Anterior cingulate cortex (tissue), 58 donors: ENCODE results near the gene NDUFV1.
"Not testable (repeated sequence)": the region's sequence is repeated elsewhere in the genome, so short reads cannot be mapped to it uniquely, and the experiment has no call there.

ENCODE experiments used
- DNase-seq, 58 donors: peaks; one replicate each; lab custom pipeline; 2025; lab: John Stamatoyannopoulos, UW

The NDUFV1 gene

DNA sequence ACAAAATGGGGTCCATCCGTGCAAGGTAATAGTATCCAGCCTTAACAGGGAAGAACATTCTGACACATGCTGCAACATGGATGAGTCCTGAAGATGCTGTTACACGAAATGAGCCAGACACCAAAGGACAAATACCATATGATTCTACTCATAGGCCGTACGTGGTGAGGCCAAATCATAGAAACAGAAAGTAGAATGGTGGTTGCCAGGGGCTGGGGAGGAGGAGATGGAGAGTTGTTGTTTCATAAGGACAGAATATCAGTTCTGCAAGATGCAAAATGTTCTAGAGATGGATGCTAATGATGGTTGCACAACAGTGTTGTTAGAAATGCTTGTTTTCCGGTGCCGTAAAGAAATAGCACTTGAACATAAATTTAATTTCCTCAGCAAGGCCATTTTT, 30.2 kb downstream of the NDUFV1 start:
- no peak for DNase-seq

DNA sequence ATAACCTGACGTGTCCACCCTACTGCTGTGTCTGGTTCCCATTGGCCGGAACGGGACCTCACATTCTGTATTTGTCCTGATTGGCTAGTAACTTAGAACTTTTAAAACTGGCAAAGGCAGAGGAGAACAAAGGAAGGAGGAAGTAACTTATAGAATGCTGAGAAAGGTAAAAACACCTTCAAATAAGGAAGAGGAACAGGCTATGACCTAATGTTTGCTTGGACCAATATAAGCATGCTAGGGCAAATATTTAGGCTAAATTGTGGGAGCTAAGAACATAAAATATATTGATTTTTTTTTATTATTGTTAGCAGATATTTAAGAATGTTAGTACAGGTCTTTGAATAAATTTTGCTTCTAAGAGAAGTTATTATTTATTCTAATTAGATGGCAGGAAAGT, 30.7 kb downstream of the NDUFV1 start:
- DNase-seq: not testable (repeated sequence)

DNA sequence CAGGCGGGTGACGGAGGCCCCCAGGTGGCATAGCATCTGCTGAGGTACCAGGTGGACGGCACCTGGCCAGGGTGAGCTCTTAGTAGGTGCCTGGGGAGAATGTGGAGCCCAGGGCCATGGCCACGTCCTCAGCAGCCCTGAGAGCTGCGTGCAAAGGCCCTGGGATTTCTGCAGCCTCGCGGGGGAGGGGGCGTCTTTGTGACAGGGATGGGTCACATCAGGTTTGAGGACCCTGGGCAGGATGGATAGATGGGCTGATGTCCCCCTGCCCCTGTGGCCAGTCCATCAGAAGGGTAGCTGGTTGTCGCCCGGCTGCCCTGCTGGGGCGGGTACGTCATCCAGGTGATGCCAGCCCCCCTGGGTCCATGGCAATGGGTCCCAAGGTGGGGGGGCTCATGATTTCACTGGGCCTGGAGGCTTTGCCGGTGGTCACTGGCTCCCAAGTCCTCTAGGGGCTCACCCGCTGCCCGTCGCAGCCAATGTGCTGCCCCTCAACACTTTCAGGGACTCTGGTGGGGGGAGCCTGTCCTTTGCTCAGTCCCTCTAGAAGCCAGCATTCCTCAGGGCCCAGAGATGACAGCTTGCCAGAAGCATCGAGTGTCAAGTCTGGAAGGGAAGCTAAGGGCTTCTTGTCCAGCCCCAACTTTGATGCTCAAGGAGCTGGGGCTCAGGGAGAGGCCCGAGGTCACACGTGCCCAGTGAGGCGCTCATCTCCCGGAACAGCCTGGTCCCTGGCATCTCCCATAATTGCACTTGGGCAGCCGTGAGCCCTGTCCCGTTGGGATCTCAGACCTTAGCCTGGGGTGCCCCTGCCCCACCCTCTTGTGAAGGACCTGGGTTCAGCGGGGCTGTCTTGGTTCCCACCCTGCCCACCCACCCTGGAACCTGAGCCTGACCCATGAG, 32.0 kb downstream of the NDUFV1 start:
- DNase-seq: no peak

DNA sequence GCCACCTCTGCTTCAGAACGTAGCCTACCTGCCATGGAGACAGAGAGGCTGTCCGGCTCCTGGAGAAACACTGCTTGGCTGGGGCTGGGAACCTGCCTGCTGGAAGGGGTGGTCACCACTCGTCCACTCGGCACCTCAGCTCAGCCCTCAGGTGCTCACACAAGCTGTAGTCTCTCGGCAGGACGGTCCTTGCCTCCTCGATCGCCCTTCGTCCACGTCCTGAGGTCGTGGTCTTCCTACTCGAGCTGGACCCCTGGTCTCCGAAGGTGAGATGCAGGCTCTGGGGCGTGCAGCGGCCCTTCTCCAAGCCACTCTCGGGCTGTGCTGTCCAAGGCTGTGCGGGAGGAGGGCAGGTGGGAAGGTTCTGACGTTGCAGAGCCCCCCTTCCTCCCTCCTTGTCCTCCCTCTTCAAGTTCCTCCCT, 32.7 kb downstream of the NDUFV1 start, which contains the start of gene TBX10:
TBX10 (minus strand) TSS at position 326 of the 422 bp plus-strand sequence; CDS start at position 35, 291 bp downstream.
- no peak for DNase-seq

DNA sequence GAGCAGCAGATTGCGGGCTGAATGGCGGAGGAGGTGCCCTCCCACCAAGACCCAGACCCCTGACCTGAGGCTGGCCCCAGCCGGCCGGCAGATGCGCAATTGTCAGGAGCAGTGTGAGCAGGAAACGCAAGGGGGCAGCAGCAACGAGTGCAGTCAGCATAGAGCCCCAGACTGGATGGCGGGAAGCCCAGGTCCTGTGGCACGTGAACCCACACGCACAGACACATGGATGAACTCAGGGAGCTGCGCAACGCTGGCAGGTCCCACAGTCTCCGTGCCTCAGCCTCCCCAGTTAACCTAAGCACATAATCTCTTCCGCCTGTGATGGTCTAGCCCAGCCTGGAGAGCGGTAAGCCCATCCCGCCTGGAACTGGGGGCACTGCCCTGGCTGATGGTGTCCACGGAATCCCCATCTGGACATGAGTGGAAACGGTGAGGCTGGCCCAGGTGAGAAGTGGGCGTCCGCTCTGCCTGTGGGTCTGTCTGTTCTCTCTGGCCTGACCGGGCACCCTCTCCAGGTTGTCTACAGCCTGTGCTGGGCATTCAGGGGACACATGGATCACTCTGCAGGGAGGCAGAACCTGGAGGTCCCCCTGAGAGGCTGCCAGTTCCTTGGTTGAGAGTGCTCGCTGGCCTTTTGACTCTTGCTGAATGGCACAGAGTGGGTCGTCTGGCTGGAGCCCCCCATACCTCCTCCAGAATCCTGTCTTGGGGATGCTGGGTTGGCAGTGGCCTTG, 33.5 kb downstream of the NDUFV1 start:
- DNase-seq: peak in 41 of 58 donors; percentile 4 to 75 (median 37)

DNA sequence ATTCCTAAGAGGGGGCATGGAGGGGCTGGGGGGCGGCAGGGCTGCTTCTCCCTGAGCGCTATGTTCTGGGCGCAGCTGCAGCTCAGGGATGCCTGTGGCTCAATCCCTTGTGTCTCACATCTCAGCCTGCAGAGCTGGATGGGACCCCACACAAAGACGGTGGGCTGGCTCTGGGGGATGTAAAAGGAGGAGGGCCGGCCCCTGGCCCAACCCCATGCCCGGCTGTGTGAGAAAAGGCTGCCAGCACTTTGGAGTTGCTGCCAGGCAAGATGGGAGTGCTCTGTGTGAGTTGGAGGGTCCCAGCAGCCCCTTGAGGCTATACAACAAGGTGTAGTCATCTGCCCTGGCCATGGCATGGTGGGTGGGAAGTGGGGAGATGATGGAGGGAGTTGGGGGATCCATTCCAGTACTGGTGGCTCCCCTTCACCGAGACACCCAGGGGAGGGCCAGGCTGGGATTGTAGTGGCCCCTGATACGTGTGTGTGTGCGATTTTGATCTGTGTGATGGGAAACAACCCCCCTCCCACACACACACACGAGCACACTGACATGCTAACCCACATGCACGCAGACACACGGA, 34.1 kb downstream of the NDUFV1 start:
- DNase-seq: no peak

DNA sequence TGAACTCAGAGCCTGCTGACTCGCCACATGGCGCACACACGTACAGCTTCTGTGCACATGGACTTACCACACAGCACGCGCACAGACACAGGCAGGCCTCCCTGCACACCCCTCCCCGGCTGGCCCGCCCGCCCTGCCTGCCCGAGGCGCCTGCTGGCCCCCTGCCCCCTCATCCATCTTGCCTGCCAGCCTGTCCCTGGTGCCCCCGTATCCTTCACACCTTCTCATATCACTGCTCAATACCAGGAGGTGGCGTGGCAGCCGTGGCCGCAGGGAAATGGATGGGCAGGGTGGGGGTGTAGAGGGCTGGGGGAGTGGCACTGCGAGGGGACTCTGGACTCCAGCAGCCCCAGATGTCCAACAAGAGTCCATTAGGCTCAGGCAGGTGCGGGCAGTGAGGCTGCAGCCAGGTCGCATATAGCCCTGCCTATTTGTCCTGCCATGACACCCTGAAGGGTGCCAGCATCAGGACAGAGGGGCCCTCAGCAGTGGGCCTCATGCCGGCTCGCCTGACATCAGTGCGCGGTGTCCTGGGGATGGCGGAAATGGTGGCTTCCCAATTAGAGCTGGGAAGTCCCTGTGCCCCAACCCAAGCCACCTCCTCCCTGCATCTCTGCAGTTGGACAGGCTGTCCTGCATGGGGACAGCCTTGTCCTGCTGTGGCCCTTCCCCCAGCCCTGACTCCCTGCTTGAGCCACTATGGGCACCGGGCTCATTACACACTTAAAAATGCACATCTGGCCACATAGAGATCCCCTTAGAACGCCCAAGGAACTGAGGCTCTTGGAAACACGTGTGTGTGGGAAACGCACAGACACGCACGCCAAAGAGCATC, 34.8 kb downstream of the NDUFV1 start:
- no peak for DNase-seq

DNA sequence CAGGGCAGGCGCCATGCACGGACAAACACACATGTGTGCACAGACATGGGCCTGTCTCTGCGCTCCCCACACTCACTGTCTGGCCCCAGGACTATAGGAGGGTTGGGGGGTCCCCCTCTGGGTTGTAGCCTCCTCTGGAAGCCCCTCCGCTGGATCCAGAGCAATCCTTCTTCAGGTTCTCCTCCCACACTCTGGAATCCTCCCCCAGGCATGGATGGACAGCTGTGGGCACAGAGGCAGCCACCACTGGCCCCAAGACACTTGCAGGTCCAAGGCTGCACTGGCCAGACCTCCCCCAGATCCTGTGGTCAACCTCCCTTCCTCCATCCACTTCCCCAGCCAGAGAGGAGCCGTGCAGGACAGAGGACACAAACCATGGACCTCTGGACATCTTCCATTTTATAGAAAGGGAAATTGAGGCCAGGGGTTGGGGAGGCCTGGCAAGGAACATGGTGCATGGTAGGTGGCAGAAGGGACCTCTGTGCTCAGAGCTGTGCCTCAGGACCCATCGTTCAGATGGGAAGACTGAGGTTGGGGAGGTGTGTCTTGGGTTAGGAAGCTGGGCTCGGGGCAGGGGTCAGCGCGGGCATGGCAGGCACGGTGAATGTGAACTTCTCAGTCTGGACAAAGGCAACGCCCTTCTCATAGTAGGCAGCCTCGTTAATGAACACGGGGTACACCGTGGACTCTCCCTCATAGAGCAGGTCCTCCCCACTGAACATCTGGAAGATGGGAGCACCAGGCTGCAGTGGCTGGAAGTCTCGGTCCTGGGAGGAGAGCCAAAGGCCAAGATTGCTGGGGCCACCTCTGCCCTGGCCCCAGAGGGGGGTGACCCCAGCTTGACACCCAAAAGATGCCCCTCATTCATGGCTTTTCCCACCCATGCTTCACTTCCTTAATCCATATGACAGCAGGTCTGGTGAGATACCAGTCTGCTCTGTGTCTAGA, 35.7 kb downstream of the NDUFV1 start:
- DNase-seq: no peak

DNA sequence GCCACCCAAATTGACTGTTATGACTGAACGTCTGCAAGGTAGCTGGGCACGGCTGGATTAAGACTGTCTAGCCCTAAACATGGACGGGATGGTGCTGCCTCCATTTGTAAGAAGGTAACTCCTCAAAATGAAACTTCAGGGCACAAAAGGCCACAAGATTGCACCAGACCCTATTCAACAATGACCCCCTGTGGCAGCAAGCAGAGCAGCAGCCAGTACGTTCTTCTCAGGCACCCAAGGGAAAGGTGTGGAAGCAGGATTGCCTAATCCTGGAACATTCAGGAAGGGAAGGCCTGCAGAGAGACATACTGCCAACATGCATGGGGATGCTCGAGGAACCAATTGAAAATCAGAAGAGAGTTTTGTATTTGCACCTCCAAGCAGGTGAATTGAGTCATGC, 37.3 kb downstream of the NDUFV1 start:
- DNase-seq: no peak

DNA sequence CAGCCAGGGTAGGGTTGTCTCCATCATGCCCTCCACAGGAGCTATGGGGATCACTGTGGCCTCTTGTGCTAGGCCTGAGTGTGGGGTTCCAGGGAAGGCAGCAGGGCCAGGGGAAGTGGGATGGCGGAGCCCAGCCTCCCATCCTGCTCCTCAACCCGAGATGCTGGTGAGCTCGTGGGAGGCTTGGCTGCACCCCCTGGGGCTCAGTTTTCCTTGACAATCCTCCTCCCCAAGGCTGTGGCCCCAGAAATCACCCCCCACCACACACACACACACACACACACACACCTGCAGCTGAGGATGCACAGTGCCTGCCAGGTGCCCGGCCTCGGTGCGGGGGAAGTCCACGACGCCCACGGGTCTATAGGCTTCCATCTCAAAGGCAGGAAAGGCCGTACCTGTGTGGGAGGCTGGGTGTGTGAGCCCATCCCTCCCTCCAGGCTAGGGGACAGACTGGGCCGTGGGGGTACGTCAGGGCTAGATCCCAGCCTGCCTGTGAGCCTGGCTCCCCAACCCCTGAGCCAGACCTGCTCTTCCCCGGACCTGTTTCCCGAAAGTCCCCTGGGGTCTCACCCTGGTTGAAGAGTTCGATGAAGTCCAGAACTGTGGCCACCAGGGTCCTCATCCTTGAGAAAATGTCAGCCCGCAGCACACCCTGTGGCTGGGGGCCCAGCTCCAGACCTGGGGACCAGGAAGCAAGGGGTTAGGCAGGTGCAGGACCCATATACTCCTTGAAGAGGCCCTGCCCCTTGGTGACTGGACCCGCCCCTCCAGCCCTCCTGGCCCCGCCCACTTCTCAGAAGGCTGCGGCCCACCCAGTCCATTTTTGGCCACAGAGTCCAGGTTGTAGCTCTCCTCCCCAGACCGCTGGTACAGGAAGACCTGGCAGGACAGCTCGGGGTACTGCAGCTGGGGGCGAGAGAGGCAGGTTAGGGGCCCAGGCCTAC, 38.0 kb downstream of the NDUFV1 start:
- DNase-seq: no peak

DNA sequence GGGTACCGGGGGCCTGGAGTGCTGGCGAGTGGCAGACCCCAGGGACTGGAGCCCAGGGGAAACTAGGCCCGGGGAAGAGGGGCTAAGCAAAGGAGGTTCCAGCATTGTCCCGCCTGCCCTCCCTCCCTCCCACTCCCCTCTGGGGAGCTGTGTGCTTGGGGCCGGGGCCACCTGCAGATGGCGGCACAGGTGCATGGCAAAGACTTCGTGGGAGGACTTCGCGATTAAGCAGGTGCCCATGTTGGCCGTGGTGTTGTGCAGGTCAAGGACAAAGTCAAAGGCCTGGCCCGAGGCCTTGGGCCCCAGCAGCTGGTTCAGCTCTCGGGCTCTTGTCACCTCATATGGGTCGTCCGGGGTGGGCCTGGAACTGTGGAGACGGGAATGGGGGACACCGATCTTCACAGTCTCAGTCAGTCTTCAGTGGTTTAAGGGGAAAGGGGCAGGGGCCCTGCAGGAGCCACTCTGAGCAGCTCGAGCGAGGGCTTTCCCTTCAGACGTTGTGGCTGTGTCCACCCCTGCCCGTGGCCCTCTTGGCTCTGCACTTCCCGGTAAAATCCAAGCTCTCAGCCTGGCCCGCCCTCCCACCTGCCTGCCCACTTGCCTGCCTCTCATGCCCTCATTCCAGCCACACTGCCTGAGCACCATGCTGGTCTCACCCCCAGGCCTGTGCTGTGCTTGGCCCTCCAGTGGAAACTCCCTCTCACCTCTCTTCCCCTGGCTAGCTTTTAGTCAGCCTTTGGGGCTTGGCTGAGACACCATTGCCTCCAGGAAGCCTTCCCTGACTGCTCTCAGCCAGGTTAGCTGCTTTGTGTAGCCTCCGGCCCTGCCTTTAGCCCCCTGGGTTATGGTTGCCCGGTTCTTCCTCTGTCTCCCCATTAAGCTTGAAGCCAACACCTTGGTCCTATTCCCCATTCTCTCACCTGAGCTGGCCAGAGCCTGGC, 39.1 kb downstream of the NDUFV1 start:
- no peak for DNase-seq

DNA sequence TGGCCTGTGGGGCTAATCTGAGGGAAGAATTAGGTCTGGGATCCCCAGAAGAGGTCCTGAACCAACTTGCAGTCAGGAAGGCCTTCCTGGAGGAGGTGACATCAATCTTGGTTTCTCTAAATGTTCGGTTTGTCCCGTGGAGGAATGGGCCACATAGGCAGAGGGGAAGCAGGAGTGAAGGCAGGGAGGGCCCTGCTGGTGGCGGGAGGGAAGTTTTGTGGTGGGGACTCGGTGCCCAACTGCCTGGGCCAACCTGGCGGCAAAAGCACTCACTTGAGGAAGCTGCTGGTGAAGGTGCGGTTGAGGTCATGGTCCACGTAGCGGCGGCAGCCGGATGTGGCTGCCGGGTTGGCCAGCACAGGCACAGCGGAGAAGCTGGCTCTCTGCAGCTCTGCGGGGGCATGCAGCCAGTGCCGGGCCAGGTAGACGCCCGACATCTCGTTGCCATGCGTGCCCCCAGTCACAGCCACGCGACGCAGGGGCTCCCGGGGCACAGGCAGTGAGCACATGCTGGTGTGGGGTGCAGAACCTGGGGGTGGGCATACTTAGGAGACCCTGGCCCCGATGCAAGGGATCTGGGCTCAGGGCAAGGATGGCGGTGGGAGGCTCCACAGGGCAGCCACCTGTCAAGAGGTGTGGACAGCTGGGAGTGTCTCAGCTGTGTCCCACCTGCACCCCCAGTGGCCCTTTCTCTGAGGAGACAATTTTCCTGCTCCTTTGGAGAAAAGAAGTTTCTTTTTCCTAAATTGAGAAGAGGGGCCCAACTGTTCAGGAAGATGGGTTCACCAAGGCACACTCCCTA, 40.0 kb downstream of the NDUFV1 start:
- no peak for DNase-seq

DNA sequence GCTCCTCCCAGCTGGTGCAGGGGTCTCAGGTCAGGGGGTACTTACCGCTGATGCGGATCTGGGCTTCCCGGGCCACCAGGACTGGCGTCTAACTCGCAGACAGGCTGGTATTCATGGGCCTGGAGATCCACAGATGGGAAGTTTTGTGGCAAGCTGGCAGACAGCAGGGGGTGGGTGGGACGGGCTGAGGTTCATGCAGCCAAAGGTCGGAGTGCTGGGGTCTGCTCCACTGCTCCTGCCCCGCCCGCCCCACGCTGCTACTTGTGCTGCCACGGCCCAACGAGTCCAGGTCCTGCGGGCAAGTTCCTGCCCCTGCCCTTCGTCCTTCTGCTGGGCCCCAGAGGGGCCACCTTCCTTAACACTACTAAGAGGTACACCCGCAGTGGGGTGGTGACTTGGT, 40.7 kb downstream of the NDUFV1 start:
- DNase-seq: no peak

DNA sequence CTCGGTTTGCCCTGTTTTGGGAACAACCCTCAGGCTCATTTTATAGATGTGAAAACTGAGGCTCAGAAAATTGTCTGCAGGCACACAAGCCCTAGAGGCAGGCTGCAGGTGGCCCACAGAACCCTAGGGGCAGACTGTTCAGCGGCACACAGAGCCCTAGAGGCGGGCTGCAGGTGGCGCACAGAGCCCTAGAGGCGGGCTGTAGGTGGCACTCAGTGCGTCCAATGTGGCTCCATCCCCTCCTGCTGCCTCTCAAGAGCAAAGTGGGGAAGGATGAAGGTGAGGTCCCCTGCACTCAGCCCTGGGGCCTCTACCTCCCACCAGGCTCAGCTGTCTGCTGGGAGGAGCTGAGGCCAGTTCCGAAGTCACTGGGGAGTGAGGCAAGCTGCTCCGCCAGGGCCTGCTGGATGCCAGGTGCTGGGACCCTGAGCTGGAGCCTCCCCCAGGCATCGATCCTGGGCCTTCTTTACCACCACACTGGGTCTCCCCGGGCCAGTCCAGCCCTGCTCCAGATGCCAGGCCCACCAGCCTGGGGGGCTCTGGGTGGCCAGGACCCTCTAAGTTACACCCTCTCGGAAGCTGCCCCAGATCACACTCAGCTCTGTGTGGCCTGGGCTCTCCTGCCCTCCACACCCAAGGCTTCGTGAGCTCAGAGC, 41.5 kb downstream of the NDUFV1 start:
- no peak for DNase-seq
